Muscle of leg (tissue), 16 donors: ENCODE results near the gene ZC3H14. TPM values are rescaled to one million over a fixed set of nuclear protein-coding genes. Genes with fewer than 3 reads are reported as not detected.
"Not testable (repeated sequence)": the region's sequence is repeated elsewhere in the genome, so short reads cannot be mapped to it uniquely, and the experiment has no call there.

Experiments
- DNase-seq: peaks from one replicate; pipeline ENCODE4 v3.0.0; 2013
- H3K27ac ChIP-seq: one replicate; pipeline ENCODE4 v1.5.1; 2013; ENCODE audit warnings: mild to moderate bottlenecking, low read length, control low read depth
- H3K27me3 ChIP-seq: one replicate; pipeline ENCODE4 v1.6.1; 2013; ENCODE audit warnings: low read length; ENCODE audit not compliant: control insufficient read depth, insufficient read depth
- H3K36me3 ChIP-seq: one replicate; pipeline ENCODE4 v1.6.1; 2013; ENCODE audit warnings: low read length; ENCODE audit not compliant: control insufficient read depth, insufficient read depth
- H3K4me1 ChIP-seq: one replicate; pipeline ENCODE4 v1.6.1; 2013; ENCODE audit warnings: low read length; ENCODE audit not compliant: control insufficient read depth, insufficient read depth
- H3K4me3 ChIP-seq: one replicate; pipeline ENCODE4 v1.5.1; 2013; ENCODE audit warnings: low read length, control low read depth
- H3K9me3 ChIP-seq: replicated peaks from 2 replicates; pipeline ENCODE4 v1.6.1; 2013; ENCODE audit warnings: low read depth, low read length; ENCODE audit not compliant: control insufficient read depth
- WGBS: methylation state at CpG from one replicate; pipeline ENCODE4 v1.1.5; 2013; ENCODE audit warnings: missing lambda C conversion rate; ENCODE audit not compliant: insufficient coverage; 5-methylcytosine and 5-hydroxymethylcytosine counted together
- long read RNA-seq, 11 donors: transcript quantifications; one replicate each; lab custom pipeline, GENCODE V29; 2026
- polyA plus RNA-seq, 8 donors: library from polyadenylated mRNA; unstranded; fragments of 120-200 nt; gene quantifications; one replicate each; pipeline versions ENCODE4 v1.2.1 to v1.2.3, GENCODE V29; 2013; ENCODE audit warnings: inconsistent platforms in 1 of 8, low replicate concordance in 1 of 8; ENCODE audit not compliant: insufficient read length in 8 of 8, insufficient read depth in 1 of 8
- total RNA-seq: library from RNA; stranded (reverse); fragments of 120-200 nt; gene quantifications from one replicate; pipeline ENCODE4 v1.2.4, GENCODE V29; 2013

The ZC3H14 gene
- 39.1 TPM for total RNA-seq
- polyA plus RNA-seq, result 10 to 100 TPM; 30.0 to 39.1 (median 33.5) TPM
- long read RNA-seq, donor 1, result 0 reads
- long read RNA-seq, donor 2, partial matches to known transcripts, result 0 of 1 reads
- long read RNA-seq, donor 2, other reads (novel, unspliced or antisense), result 0 of 1 reads
- long read RNA-seq, donor 3, full-length matches to known transcripts, result 1 of 1 reads
- long read RNA-seq, donor 3, partial matches to known transcripts, result 0 of 1 reads
- long read RNA-seq, donor 3, other reads (novel, unspliced or antisense), result 0 of 1 reads
- long read RNA-seq, donor 4, result 0 reads
- long read RNA-seq, donor 5, full-length matches to known transcripts, result 4 of 4 reads
- long read RNA-seq, donor 5, partial matches to known transcripts, result 0 of 4 reads
- long read RNA-seq, donor 5, other reads (novel, unspliced or antisense), result 0 of 4 reads
- long read RNA-seq, donor 6, full-length matches to known transcripts, result 5 of 5 reads
- long read RNA-seq, donor 6, partial matches to known transcripts, result 0 of 5 reads
- long read RNA-seq, donor 6, other reads (novel, unspliced or antisense), result 0 of 5 reads
- long read RNA-seq, donor 7, full-length matches to known transcripts, result 3 of 3 reads
- long read RNA-seq, donor 7, partial matches to known transcripts, result 0 of 3 reads
- long read RNA-seq, donor 7, other reads (novel, unspliced or antisense), result 0 of 3 reads
- long read RNA-seq, donor 8, full-length matches to known transcripts, result 3 of 3 reads
- long read RNA-seq, donor 8, partial matches to known transcripts, result 0 of 3 reads
- long read RNA-seq, donor 8, other reads (novel, unspliced or antisense), result 0 of 3 reads
- long read RNA-seq, donor 9, full-length matches to known transcripts, result 1 of 1 reads
- long read RNA-seq, donor 9, partial matches to known transcripts, result 0 of 1 reads
- long read RNA-seq, donor 9, other reads (novel, unspliced or antisense), result 0 of 1 reads
- long read RNA-seq, donor 10, full-length matches to known transcripts, result 3 of 3 reads
- long read RNA-seq, donor 10, partial matches to known transcripts, result 0 of 3 reads
- long read RNA-seq, donor 10, other reads (novel, unspliced or antisense), result 0 of 3 reads
- long read RNA-seq, donor 11, full-length matches to known transcripts, result 2 of 2 reads
- long read RNA-seq, donor 11, partial matches to known transcripts, result 0 of 2 reads
- long read RNA-seq, donor 11, other reads (novel, unspliced or antisense), result 0 of 2 reads

GRCh38 chr14:88562831-88563686 lies at the start of gene ZC3H14:
Gene ZC3H14 (plus strand): TSS chr14:88563037. CDS start chr14:88563134, 97 bp downstream.
- H3K27ac ChIP-seq, result peak within 1 kb of the TSS; percentile 91
- no peaks in the 10 kb centered on the region for H3K9me3 ChIP-seq
- peaks cover 2% of the 10 kb centered on the region for H3K36me3 ChIP-seq
- H3K27me3 ChIP-seq, result no peaks in the 10 kb centered on the region
- H3K4me3 ChIP-seq, result peak within 1 kb of the TSS; percentile 84
- peaks cover 11% of the 10 kb centered on the region for H3K4me1 ChIP-seq
- peak; percentile 95 for DNase-seq
- WGBS, result 0% methylated on average over 85 of the region's 99 CpGs

- Histone ChIP-seq H3K4me1 (no peaks in the 10 kb centered on the region), H3K36me3 (peaks cover 7% of the 10 kb centered on the region), H3K9me3 (no peaks in the 10 kb centered on the region), H3K27ac (no peak overlapping the region), H3K27me3 (no peaks in the 10 kb centered on the region), H3K4me3 (no peak overlapping the region)
- no peak for DNase-seq
- no CpG with 5 or more reads among the region's 1 CpG for WGBS
Measured at GRCh38 chr14:88515499-88516221, 47.2 kb upstream of the ZC3H14 start.

- H3K36me3 ChIP-seq, result peaks cover 7% of the 10 kb centered on the region
- H3K4me1 ChIP-seq, result no peaks in the 10 kb centered on the region
- WGBS, result 41% methylated on average over 3 of the region's 7 CpGs
- no peak overlapping the region for H3K4me3 ChIP-seq
- no peaks in the 10 kb centered on the region for H3K27me3 ChIP-seq
- no peaks in the 10 kb centered on the region for H3K9me3 ChIP-seq
- no peak for DNase-seq
- H3K27ac ChIP-seq, result no peak overlapping the region
Measured at GRCh38 chr14:88516861-88517357, 45.9 kb upstream of the ZC3H14 start.

GRCh38 chr14:88518592-88519512 lies 44.0 kb upstream of the ZC3H14 start:
- peaks cover under 1% of the 10 kb centered on the region for H3K36me3 ChIP-seq
- H3K27ac ChIP-seq, result no peak overlapping the region
- H3K4me1 ChIP-seq, result no peaks in the 10 kb centered on the region
- no peaks in the 10 kb centered on the region for H3K27me3 ChIP-seq
- no peaks in the 10 kb centered on the region for H3K9me3 ChIP-seq
- no CpG with 5 or more reads among the region's 5 CpGs for WGBS
- H3K4me3 ChIP-seq, result no peak overlapping the region
- DNase-seq, result no peak

GRCh38 chr14:88519907-88520306 lies 42.9 kb upstream of the ZC3H14 start:
- Histone ChIP-seq H3K27ac (no peak overlapping the region), H3K4me3 (no peak overlapping the region), H3K36me3 (peaks cover 2% of the 10 kb centered on the region), H3K27me3 (no peaks in the 10 kb centered on the region), H3K9me3 (peaks cover 2% of the 10 kb centered on the region), H3K4me1 (no peaks in the 10 kb centered on the region)
- 100% methylated on average over 2 of the region's 2 CpGs for WGBS
- DNase-seq, result no peak

- H3K4me3 ChIP-seq, result no peak overlapping the region
- no CpG with 5 or more reads among the region's 3 CpGs for WGBS
- H3K4me1 ChIP-seq, result no peaks in the 10 kb centered on the region
Measured at GRCh38 chr14:88521818-88522217, 41.0 kb upstream of the ZC3H14 start.

GRCh38 chr14:88522393-88522792 lies 40.4 kb upstream of the ZC3H14 start:
- H3K27me3 ChIP-seq, result no peaks in the 10 kb centered on the region
- H3K4me3 ChIP-seq, result no peak overlapping the region
- no CpG with 5 or more reads among the region's 3 CpGs for WGBS
- no peak for DNase-seq
- H3K27ac ChIP-seq, result no peak overlapping the region
- H3K9me3 ChIP-seq, result peaks cover 2% of the 10 kb centered on the region
- no peaks in the 10 kb centered on the region for H3K4me1 ChIP-seq
- peaks cover 3% of the 10 kb centered on the region for H3K36me3 ChIP-seq

More at GRCh38 chr14:88521818-88522217, 41.0 kb upstream of the ZC3H14 start:
- H3K9me3 ChIP-seq, result peaks cover 2% of the 10 kb centered on the region
- H3K36me3 ChIP-seq, result peaks cover 3% of the 10 kb centered on the region
- DNase-seq, result no peak
- H3K27ac ChIP-seq, result no peak overlapping the region
- no peaks in the 10 kb centered on the region for H3K27me3 ChIP-seq

GRCh38 chr14:88529889-88530288 lies 32.9 kb upstream of the ZC3H14 start:
- not testable (repeated sequence) for H3K4me1 ChIP-seq, H3K27me3 ChIP-seq, H3K27ac ChIP-seq, DNase-seq, H3K4me3 ChIP-seq, H3K36me3 ChIP-seq
- no CpG with 5 or more reads among the region's 1 CpG for WGBS
- peaks cover 12% of the 10 kb centered on the region for H3K9me3 ChIP-seq
